ENCODE data around the gene HOXD10. TPM values are rescaled to one million over a fixed set of nuclear protein-coding genes. Genes with fewer than 3 reads are reported as not detected.

Gene HOXD10
- total and polyA plus RNA-seq, 2 donors from 2014 or later = 28.2 to 35.4 TPM

GRCh38 chr2:176072951-176073904 lies 43.4 kb upstream of the HOXD10 start:
- no peak for TF ChIP-seq CTCF (IDR thresholded peaks at IDR 0.05; ENCODE audit: borderline replicate concordance, extremely low read depth, insufficient read depth)
- H3K27me3 ChIP-seq (ENCODE audit: control insufficient read depth, insufficient read depth, low read length) = peaks cover 91% of the 10 kb centered on the region
- no peaks in the 10 kb centered on the region for H3K36me3 ChIP-seq (ENCODE audit: control insufficient read depth in 2 of 3, insufficient read depth in 3 of 3, low read length in 3 of 3)
- FAIRE-seq (no peak), DNase-seq (peak in 4 of 5 donors; percentile 59 to 66 (median 63))
- intact Hi-C loops (cut with DNase I) = no loop called here
- peaks cover 0 to 5% (median 0%) of the 10 kb centered on the region in 3 donors for H3K4me1 ChIP-seq (ENCODE audit: control insufficient read depth in 2 of 3, insufficient read depth in 2 of 3, low read depth in 1 of 3, low read length in 3 of 3)
- H3K27ac ChIP-seq (ENCODE audit: low read depth in 2 of 2, low read length in 2 of 2) = no peak overlapping the region
- no peak overlapping the region for H3K4me3 ChIP-seq (ENCODE audit: low read length in 3 of 3)
- H3K9ac ChIP-seq (ENCODE audit: low read length in 3 of 3) = no peak overlapping the region
- H3K9me3 ChIP-seq (ENCODE audit: control insufficient read depth in 2 of 3, insufficient read depth in 1 of 3, low read length in 3 of 3) = no peaks in the 10 kb centered on the region

GRCh38 chr2:176074919-176075425 lies 41.6 kb upstream of the HOXD10 start:
- intact Hi-C loops (cut with DNase I) = no loop called here
- H3K4me1 ChIP-seq (ENCODE audit: control insufficient read depth in 2 of 3, insufficient read depth in 2 of 3, low read depth in 1 of 3, low read length in 3 of 3) = no peaks in the 10 kb centered on the region
- no peak for TF ChIP-seq CTCF (IDR thresholded peaks at IDR 0.05; ENCODE audit: borderline replicate concordance, extremely low read depth, insufficient read depth)
- DNase-seq = no peak
- H3K9me3 ChIP-seq (ENCODE audit: control insufficient read depth in 2 of 3, insufficient read depth in 1 of 3, low read length in 3 of 3) = no peaks in the 10 kb centered on the region
- no peak overlapping the region for H3K27ac ChIP-seq (ENCODE audit: low read depth in 2 of 2, low read length in 2 of 2)
- no peak for FAIRE-seq
- H3K4me3 ChIP-seq (ENCODE audit: low read length in 3 of 3) = no peak overlapping the region
- no peak overlapping the region for H3K9ac ChIP-seq (ENCODE audit: low read length in 3 of 3)
- no peaks in the 10 kb centered on the region for H3K36me3 ChIP-seq (ENCODE audit: control insufficient read depth in 2 of 3, insufficient read depth in 3 of 3, low read length in 3 of 3)
- peaks cover 90% of the 10 kb centered on the region for H3K27me3 ChIP-seq (ENCODE audit: control insufficient read depth, insufficient read depth, low read length)

GRCh38 chr2:176075481-176075880 lies 41.1 kb upstream of the HOXD10 start:
- Histone ChIP-seq H3K9me3 (ENCODE audit: control insufficient read depth in 2 of 3, insufficient read depth in 1 of 3, low read length in 3 of 3) (no peaks in the 10 kb centered on the region), H3K27ac (ENCODE audit: low read depth in 2 of 2, low read length in 2 of 2) (no peak overlapping the region), H3K9ac (ENCODE audit: low read length in 3 of 3) (no peak overlapping the region), H3K36me3 (ENCODE audit: control insufficient read depth in 2 of 3, insufficient read depth in 3 of 3, low read length in 3 of 3) (no peaks in the 10 kb centered on the region), H3K27me3 (ENCODE audit: control insufficient read depth, insufficient read depth, low read length) (peaks cover 86% of the 10 kb centered on the region), H3K4me1 (ENCODE audit: control insufficient read depth in 2 of 3, insufficient read depth in 2 of 3, low read depth in 1 of 3, low read length in 3 of 3) (peaks cover 0 to under 1% (median 0%) of the 10 kb centered on the region in 3 donors), H3K4me3 (ENCODE audit: low read length in 3 of 3) (no peak overlapping the region)
- no peak for TF ChIP-seq CTCF (IDR thresholded peaks at IDR 0.05; ENCODE audit: borderline replicate concordance, extremely low read depth, insufficient read depth)
- no peak for FAIRE-seq
- DNase-seq = peak in 4 of 5 donors; percentile 58 to 80 (median 63)
- intact Hi-C loops (cut with DNase I) = no loop called here

Data from kidney (tissue), 14 donors.